Neuronal stem cell (in vitro differentiated cells): ENCODE results near the gene PDE4B.

Experiments used
- DNase-seq: peaks from one replicate; pipeline ENCODE4 v3.0.0-alpha.2; 2013; ENCODE audit warnings: low spot score
- H2AFZ ChIP-seq: one replicate; pipeline ENCODE4 v1.6.1; 2013; ENCODE audit warnings: mild to moderate bottlenecking, low read length, inconsistent platforms
- H2AK5ac ChIP-seq: 2 replicates; pipeline ENCODE4 v1.6.1; 2013; ENCODE audit warnings: low read depth, mild to moderate bottlenecking, inconsistent platforms, low read length, moderate library complexity, mixed read lengths
- H2BK120ac ChIP-seq: 2 replicates; pipeline ENCODE4 v1.6.1; 2013; ENCODE audit warnings: low read depth, mild to moderate bottlenecking, inconsistent platforms, low read length, moderate library complexity, mixed read lengths
- H2BK12ac ChIP-seq: one replicate; pipeline ENCODE4 v1.6.1; 2013; ENCODE audit warnings: low read length, inconsistent platforms
- H2BK15ac ChIP-seq: 2 replicates; pipeline ENCODE4 v1.6.1; 2013; ENCODE audit warnings: mild to moderate bottlenecking, low read length, inconsistent platforms, mixed read lengths
- H2BK5ac ChIP-seq: one replicate; pipeline ENCODE4 v1.6.1; 2013; ENCODE audit warnings: inconsistent platforms, mild to moderate bottlenecking, low read length, moderate library complexity
- H3K14ac ChIP-seq: one replicate; pipeline ENCODE4 v1.6.1; 2013; ENCODE audit warnings: low read length, inconsistent platforms
- H3K18ac ChIP-seq: 2 replicates; pipeline ENCODE4 v1.6.1; 2013; ENCODE audit warnings: low read length, inconsistent platforms
- H3K23ac ChIP-seq: 2 replicates; pipeline ENCODE4 v1.6.1; 2013; ENCODE audit warnings: low read depth, mild to moderate bottlenecking, mixed read lengths, low read length, inconsistent platforms; ENCODE audit not compliant: poor library complexity
- H3K27ac ChIP-seq: replicated peaks from 3 replicates; pipeline ENCODE4 v1.5.1; 2013; ENCODE audit warnings: low read length, inconsistent platforms
- H3K27me3 ChIP-seq, 3 experiments: 2 replicates each; pipeline ENCODE4 v1.6.1; 2013; ENCODE audit warnings: low read length in 3 of 3, mild to moderate bottlenecking in 2 of 3, inconsistent platforms in 1 of 3, low read depth in 1 of 3, mixed read lengths in 1 of 3, moderate library complexity in 1 of 3; ENCODE audit not compliant: control insufficient read depth in 3 of 3, insufficient read depth in 3 of 3
- H3K36me3 ChIP-seq, 2 donors: replicated peaks in 1 of 2; 2 replicates each; pipeline ENCODE4 v1.6.1; 2013; ENCODE audit warnings: low read length in 2 of 2; ENCODE audit not compliant: control insufficient read depth in 2 of 2, insufficient read depth in 2 of 2
- H3K4ac ChIP-seq: 2 replicates; pipeline ENCODE4 v1.6.1; 2013; ENCODE audit warnings: inconsistent platforms, mild to moderate bottlenecking, low read length, moderate library complexity
- H3K4me1 ChIP-seq, 2 donors: 1 replicate in 1 of 2; 2 replicates in 1 of 2; pipeline ENCODE4 v1.6.1; 2013; ENCODE audit warnings: low read length in 2 of 2, low read depth in 1 of 2; ENCODE audit not compliant: control insufficient read depth in 2 of 2, insufficient read depth in 1 of 2
- H3K4me2 ChIP-seq: one replicate; pipeline ENCODE4 v1.6.1; 2013; ENCODE audit warnings: mild to moderate bottlenecking, low read length, inconsistent platforms; ENCODE audit not compliant: insufficient read depth, poor library complexity, severe bottlenecking
- H3K4me3 ChIP-seq, 2 donors: 2 replicates each; pipeline ENCODE4 v1.5.1; 2013; ENCODE audit warnings: low read length in 2 of 2, mild to moderate bottlenecking in 2 of 2, inconsistent platforms in 1 of 2, moderate library complexity in 1 of 2
- H3K79me1 ChIP-seq: one replicate; pipeline ENCODE4 v1.6.1; 2013; ENCODE audit warnings: low read depth, mild to moderate bottlenecking, inconsistent platforms, low read length, moderate library complexity
- H3K9ac ChIP-seq: one replicate; pipeline ENCODE4 v1.6.1; 2013; ENCODE audit warnings: mild to moderate bottlenecking, low read depth, low read length, inconsistent platforms; ENCODE audit not compliant: poor library complexity
- H3K9me3 ChIP-seq, 2 donors: replicated peaks in 1 of 2; 2 replicates each; pipeline versions ENCODE3 to v1.6.1; 2013; ENCODE audit warnings: low read length in 2 of 2, mild to moderate bottlenecking in 2 of 2, inconsistent platforms in 1 of 2, low read depth in 1 of 2, mixed read lengths in 1 of 2, moderate library complexity in 1 of 2; ENCODE audit not compliant: control insufficient read depth in 2 of 2, insufficient read depth in 1 of 2
- H4K8ac ChIP-seq: one replicate; pipeline ENCODE4 v1.6.1; 2013; ENCODE audit warnings: low read depth, mild to moderate bottlenecking, inconsistent platforms, low read length, moderate library complexity
- H4K91ac ChIP-seq: one replicate; pipeline ENCODE4 v1.6.1; 2013; ENCODE audit warnings: low read length, low read depth, mild to moderate bottlenecking, inconsistent platforms; ENCODE audit not compliant: poor library complexity
- WGBS, 2 donors: extraction: QIAGEN DNeasy Blood & Tissue Kit; methylation state at CpG; one replicate each; pipeline ENCODE4 v1.1.7; 2013; ENCODE audit warnings: missing lambda C conversion rate in 2 of 2, mixed read lengths in 1 of 2; ENCODE audit not compliant: insufficient read length in 2 of 2, insufficient replicate concordance in 1 of 2; ENCODE audit errors: extremely low coverage in 2 of 2; 5-methylcytosine and 5-hydroxymethylcytosine counted together

Gene PDE4B

GRCh38 chr1:66284746-66285145 is 492.1 kb downstream of the PDE4B start:
- Histone ChIP-seq H3K79me1 (no peaks in the 10 kb centered on the region), H3K4me3 (no peak overlapping the region), H3K18ac (no peak overlapping the region), H3K27me3 (no peaks in the 10 kb centered on the region), H3K23ac (no peak overlapping the region), H2AFZ (no peak overlapping the region), H3K4me1 (no peaks in the 10 kb centered on the region), H4K91ac (no peak overlapping the region), H3K36me3 (no peaks in the 10 kb centered on the region), H3K9ac (no peak overlapping the region), H3K27ac (no peak overlapping the region), H2BK15ac (no peak overlapping the region), H4K8ac (no peak overlapping the region), H3K14ac (no peak overlapping the region), H3K4ac (no peak overlapping the region), H3K9me3 (no peaks in the 10 kb centered on the region), H2AK5ac (no peak overlapping the region), H3K4me2 (no peak overlapping the region), H2BK12ac (no peak overlapping the region), H2BK5ac (no peak overlapping the region), H2BK120ac (no peak overlapping the region)
- WGBS, 2 donors = no CpG with 5 or more reads among the region's 2 CpGs
- no peak for DNase-seq

DNA sequence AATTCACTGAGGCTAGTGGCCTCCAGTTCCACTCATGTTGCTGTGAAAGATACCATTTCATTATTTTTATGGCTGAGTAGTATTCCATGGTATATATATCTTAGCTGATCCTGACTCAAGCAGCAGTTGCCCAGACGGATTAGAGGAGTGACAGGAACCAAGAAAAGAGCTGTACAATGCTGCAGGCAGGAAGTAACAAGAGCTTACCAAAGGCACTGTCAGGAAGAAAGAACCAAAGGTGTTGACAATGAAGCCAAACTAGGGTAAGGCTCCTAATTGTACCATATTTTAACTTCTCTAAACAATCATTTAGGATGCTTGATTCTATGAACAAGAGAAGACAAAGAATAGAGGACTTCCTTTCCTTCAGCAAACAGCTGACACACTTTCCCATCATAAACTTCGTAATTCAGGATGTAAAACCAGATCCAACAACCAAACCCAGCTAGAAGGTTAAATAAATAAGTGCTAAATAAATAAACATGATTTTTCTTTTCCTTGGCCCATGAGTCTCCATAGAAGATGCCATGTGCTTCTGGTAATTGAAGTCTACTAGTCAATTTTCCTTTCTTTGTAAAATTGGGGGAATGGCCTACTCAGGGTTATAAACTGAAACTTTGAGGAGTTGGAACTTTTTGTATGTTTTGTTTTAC is 493.0 kb downstream of the PDE4B start:
- Histone ChIP-seq H3K9me3 (no peaks in the 10 kb centered on the region), H2BK15ac (no peak overlapping the region), H3K9ac (no peak overlapping the region), H3K36me3 (no peaks in the 10 kb centered on the region), H2BK5ac (no peak overlapping the region), H3K4me2 (no peak overlapping the region), H2BK120ac (no peak overlapping the region), H4K8ac (no peak overlapping the region), H3K4me3 (no peak overlapping the region), H2AK5ac (no peak overlapping the region), H3K4me1 (no peaks in the 10 kb centered on the region), H3K27ac (no peak overlapping the region), H3K23ac (no peak overlapping the region), H2AFZ (no peak overlapping the region), H3K79me1 (no peaks in the 10 kb centered on the region), H3K27me3 (no peaks in the 10 kb centered on the region), H3K14ac (no peak overlapping the region), H2BK12ac (no peak overlapping the region), H3K18ac (no peak overlapping the region), H4K91ac (no peak overlapping the region), H3K4ac (no peak overlapping the region)
- WGBS, 2 donors = no CpG with 5 or more reads among the region's 2 CpGs
- no peak for DNase-seq

DNA sequence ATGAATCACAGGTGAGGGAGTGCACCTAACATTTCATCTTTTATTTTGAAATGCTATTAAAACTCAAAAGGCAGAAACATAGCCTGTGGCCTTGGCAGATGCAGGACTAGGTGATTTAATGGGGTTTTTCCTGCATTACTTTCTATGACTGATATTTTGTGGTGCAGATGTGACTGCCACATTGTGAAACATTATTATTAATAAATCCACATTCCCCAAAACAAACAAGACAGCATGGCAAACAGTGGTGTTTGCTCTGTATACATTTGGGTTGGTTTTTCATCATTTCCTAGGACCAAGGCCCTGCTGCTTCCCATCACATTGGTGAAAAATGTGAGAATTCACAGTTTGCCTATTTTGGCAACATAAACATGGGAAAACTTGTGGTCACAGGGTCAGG is 493.6 kb downstream of the PDE4B start:
- H3K27me3 ChIP-seq = no peaks in the 10 kb centered on the region
- H2BK12ac ChIP-seq = no peak overlapping the region
- H3K9ac ChIP-seq = no peak overlapping the region
- no peaks in the 10 kb centered on the region for H3K79me1 ChIP-seq
- no peak overlapping the region for H2AFZ ChIP-seq
- H2BK15ac ChIP-seq = no peak overlapping the region
- H3K36me3 ChIP-seq = no peaks in the 10 kb centered on the region
- no peak overlapping the region for H4K8ac ChIP-seq
- no peaks in the 10 kb centered on the region for H3K4me1 ChIP-seq
- no peak overlapping the region for H3K14ac ChIP-seq
- no peaks in the 10 kb centered on the region for H3K9me3 ChIP-seq
- H3K4ac ChIP-seq = no peak overlapping the region
- H2AK5ac ChIP-seq = no peak overlapping the region
- H2BK5ac ChIP-seq = no peak overlapping the region
- no peak for DNase-seq
- H3K18ac ChIP-seq = no peak overlapping the region
- no peak overlapping the region for H2BK120ac ChIP-seq
- no peak overlapping the region for H4K91ac ChIP-seq
- no peak overlapping the region for H3K23ac ChIP-seq
- no peak overlapping the region for H3K4me3 ChIP-seq
- no peak overlapping the region for H3K4me2 ChIP-seq
- H3K27ac ChIP-seq = no peak overlapping the region

- Histone ChIP-seq H3K27ac (no peak overlapping the region), H3K4ac (no peak overlapping the region), H3K27me3 (no peaks in the 10 kb centered on the region), H3K4me3 (no peak overlapping the region), H2AFZ (no peak overlapping the region), H3K9ac (no peak overlapping the region), H2BK15ac (no peak overlapping the region), H2BK5ac (no peak overlapping the region), H3K4me1 (peaks cover 0 to under 1% of the 10 kb centered on the region in 2 donors), H3K79me1 (no peaks in the 10 kb centered on the region), H3K23ac (no peak overlapping the region), H2AK5ac (no peak overlapping the region), H3K36me3 (no peaks in the 10 kb centered on the region), H2BK120ac (no peak overlapping the region), H3K4me2 (no peak overlapping the region), H2BK12ac (no peak overlapping the region), H3K18ac (no peak overlapping the region), H3K14ac (no peak overlapping the region), H3K9me3 (no peaks in the 10 kb centered on the region), H4K91ac (no peak overlapping the region), H4K8ac (no peak overlapping the region)
- no CpG with 5 or more reads among the region's 2 CpGs for whole genome bisulfite sequencing, 2 donors
- DNase-seq = no peak
Observed at GRCh38 chr1:66288048-66288447, 495.4 kb downstream of the PDE4B start.
